H1 (cell line): ENCODE results near the gene RAB31.

Source experiments
- EZH2 ChIP-seq: fragments of 200-600 bp; sonication (generic); IDR thresholded peaks from 2 replicates; pipeline ENCODE4 v1.7.1; 2012; ENCODE audit warnings: low read depth, mild to moderate bottlenecking, moderate library complexity, low read length, inconsistent platforms; ENCODE audit not compliant: severe bottlenecking
- KDM1A ChIP-seq: fragments of 200-600, 300-600 bp; sonication (generic); IDR thresholded peaks from 2 replicates; pipeline ENCODE4 v1.7.1; 2016; ENCODE audit warnings: mild to moderate bottlenecking, low read length, borderline replicate concordance
- SAP30 ChIP-seq: fragments of 300-600 bp; sonication (generic); IDR thresholded peaks from 2 replicates; pipeline ENCODE4 v1.7.1; 2012; ENCODE audit warnings: low read length, moderate library complexity, mild to moderate bottlenecking, inconsistent platforms; ENCODE audit not compliant: insufficient read depth, insufficient replicate concordance
- SP4 ChIP-seq: IDR thresholded peaks from 2 replicates; pipeline ENCODE4 v1.6.1; 2012; ENCODE audit warnings: low read length, inconsistent platforms
- TAF7 ChIP-seq: optimal IDR thresholded peaks from 2 replicates; pipeline ENCODE3; 2011; ENCODE audit warnings: low read depth, mild to moderate bottlenecking, inconsistent platforms, low read length, moderate library complexity, borderline replicate concordance
- TEAD4 ChIP-seq: IDR thresholded peaks from 2 replicates; pipeline ENCODE4 v1.6.1; 2012; ENCODE audit warnings: low read depth, low read length, inconsistent platforms, mixed read lengths
- YY1 ChIP-seq: IDR thresholded peaks from 2 replicates; pipeline ENCODE4 v1.6.1; 2011; ENCODE audit warnings: low read depth, mild to moderate bottlenecking, low read length
- TF ChIP-seq, protein P1 (sequence below), 3 experiments: IDR thresholded peaks; 1 replicate in 2 of 3; 2 replicates in 1 of 3; pipeline versions ENCODE4 v1.5.1 to v1.6.1; 2011; ENCODE audit warnings: low read length in 3 of 3, mild to moderate bottlenecking in 3 of 3, inconsistent platforms in 2 of 3, low read depth in 1 of 3, moderate library complexity in 1 of 3; ENCODE audit not compliant: insufficient read depth in 1 of 3; ENCODE audit errors: control extremely low read depth in 1 of 3

DNA sequence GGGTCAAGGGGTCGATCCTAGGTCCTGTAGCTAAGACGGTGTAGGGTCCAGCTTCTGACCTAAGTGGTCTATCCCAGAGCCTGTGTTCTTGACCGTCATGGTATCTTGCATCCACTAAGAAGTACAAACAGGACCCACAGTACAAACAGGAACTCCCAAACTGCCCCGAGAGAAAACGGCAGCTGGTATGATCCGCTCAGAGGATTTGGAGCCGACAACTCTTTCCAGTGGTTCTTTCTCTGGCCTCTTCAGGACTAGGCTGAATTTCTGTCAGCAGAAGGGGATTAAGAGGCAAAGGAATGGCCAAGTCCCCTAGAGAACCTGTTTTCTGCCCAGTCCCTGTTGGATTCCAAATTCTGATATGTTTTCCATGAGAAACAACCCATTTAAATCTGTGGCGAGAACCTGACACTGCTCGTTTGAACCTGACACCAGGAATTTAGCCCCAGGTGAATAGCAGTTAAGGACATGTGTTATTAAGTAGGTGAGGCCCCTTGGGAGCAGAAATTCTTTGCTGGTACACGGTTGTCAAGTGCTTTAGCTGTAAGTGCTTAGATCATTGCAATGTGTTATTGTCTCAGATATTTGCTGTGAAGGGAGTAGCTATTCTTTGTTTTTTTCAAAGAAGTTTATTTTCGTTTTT lies 127.1 kb downstream of the RAB31 start:
- TF ChIP-seq KDM1A: no peak
- TF ChIP-seq YY1: peak; percentile 26; the same call in 1 of the 2 replicates
- TF ChIP-seq, protein P1, sequence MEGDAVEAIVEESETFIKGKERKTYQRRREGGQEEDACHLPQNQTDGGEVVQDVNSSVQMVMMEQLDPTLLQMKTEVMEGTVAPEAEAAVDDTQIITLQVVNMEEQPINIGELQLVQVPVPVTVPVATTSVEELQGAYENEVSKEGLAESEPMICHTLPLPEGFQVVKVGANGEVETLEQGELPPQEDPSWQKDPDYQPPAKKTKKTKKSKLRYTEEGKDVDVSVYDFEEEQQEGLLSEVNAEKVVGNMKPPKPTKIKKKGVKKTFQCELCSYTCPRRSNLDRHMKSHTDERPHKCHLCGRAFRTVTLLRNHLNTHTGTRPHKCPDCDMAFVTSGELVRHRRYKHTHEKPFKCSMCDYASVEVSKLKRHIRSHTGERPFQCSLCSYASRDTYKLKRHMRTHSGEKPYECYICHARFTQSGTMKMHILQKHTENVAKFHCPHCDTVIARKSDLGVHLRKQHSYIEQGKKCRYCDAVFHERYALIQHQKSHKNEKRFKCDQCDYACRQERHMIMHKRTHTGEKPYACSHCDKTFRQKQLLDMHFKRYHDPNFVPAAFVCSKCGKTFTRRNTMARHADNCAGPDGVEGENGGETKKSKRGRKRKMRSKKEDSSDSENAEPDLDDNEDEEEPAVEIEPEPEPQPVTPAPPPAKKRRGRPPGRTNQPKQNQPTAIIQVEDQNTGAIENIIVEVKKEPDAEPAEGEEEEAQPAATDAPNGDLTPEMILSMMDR (IDR thresholded peaks at IDR 0.05; ENCODE audit: control extremely low read depth in 1 of 3, insufficient read depth in 1 of 3, low read depth in 1 of 3, low read length in 3 of 3): no peak
- peak; percentile 68; the same call in 1 of the 2 replicates for TF ChIP-seq TEAD4
- no peak for TF ChIP-seq EZH2
- no peak for TF ChIP-seq TAF7
- TF ChIP-seq SAP30: no peak
- no peak for TF ChIP-seq SP4
